ENCODE data around the gene PARL.

DNA sequence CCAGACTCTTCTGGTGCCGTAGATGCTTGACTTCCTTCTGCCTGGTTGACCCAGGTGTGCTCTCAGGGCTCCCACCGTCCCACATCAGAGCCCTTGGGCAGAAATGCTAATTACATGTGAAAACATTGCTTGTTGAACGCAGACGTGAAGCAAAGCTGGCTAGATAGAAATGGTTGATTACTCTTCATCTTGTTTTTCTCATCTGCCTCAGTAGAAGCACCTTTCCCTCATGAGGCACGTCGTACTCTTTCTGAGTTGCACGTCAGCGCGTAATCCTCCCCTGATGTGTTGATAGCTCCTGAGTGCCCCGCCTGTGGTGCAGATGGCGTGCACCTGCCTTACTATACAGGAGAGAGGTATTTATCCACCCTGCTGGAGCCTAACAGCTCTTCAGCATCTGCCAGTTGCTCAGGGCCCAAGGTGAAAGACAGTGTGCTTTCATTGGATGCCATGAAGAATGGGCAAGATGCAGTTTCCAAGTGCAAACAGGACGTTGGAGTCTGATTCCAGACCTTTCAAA, 77.4 kb downstream of the PARL start:
- TF ChIP-seq, protein P1, sequence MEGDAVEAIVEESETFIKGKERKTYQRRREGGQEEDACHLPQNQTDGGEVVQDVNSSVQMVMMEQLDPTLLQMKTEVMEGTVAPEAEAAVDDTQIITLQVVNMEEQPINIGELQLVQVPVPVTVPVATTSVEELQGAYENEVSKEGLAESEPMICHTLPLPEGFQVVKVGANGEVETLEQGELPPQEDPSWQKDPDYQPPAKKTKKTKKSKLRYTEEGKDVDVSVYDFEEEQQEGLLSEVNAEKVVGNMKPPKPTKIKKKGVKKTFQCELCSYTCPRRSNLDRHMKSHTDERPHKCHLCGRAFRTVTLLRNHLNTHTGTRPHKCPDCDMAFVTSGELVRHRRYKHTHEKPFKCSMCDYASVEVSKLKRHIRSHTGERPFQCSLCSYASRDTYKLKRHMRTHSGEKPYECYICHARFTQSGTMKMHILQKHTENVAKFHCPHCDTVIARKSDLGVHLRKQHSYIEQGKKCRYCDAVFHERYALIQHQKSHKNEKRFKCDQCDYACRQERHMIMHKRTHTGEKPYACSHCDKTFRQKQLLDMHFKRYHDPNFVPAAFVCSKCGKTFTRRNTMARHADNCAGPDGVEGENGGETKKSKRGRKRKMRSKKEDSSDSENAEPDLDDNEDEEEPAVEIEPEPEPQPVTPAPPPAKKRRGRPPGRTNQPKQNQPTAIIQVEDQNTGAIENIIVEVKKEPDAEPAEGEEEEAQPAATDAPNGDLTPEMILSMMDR (IDR thresholded peaks at IDR 0.05), result no peak
- TF ChIP-seq POLR2AphosphoS5 (IDR thresholded peaks at IDR 0.05), result no peak
